H1 (cell line): ENCODE measurements around the gene RPL6.

Experiments
- ASH2L ChIP-seq: fragments of 200-600, 300-600 bp; sonication (generic); IDR thresholded peaks from one replicate; pipeline ENCODE4 v1.7.1; 2017; ENCODE audit warnings: low read length
- CBX8 ChIP-seq: fragments of 300-800, 300-1000 bp; sonication (generic); IDR thresholded peaks from 2 replicates; pipeline ENCODE4 v1.7.1; 2016; ENCODE audit warnings: low read depth, low read length, borderline replicate concordance
- CEBPB ChIP-seq: IDR thresholded peaks from 2 replicates; pipeline ENCODE4 v1.6.1; 2012; ENCODE audit warnings: low read depth, low read length
- CHD2 ChIP-seq: IDR thresholded peaks from 2 replicates; pipeline ENCODE4 v1.6.1; 2012; ENCODE audit warnings: low read length, improper control_type of control experiment
- MAFK ChIP-seq: IDR thresholded peaks from 2 replicates; pipeline ENCODE4 v1.6.1; 2012; ENCODE audit warnings: low read depth, mild to moderate bottlenecking, improper control_type of control experiment, low read length
- POLR2A ChIP-seq, 2 experiments: IDR thresholded peaks; 1 replicate in 1 of 2; 2 replicates in 1 of 2; pipeline ENCODE4 v1.6.1; 2011; ENCODE audit warnings: low read depth in 2 of 2, low read length in 2 of 2, mild to moderate bottlenecking in 2 of 2; ENCODE audit errors: control extremely low read depth in 1 of 2
- RNF2 ChIP-seq: fragments of 200-900, 300-1000 bp; sonication (generic); IDR thresholded peaks from 2 replicates; pipeline ENCODE4 v1.7.1; 2016; ENCODE audit warnings: borderline replicate concordance, low read depth, mild to moderate bottlenecking, antibody characterized with exemption, low read length; ENCODE audit not compliant: poor library complexity, severe bottlenecking; ENCODE audit errors: missing control alignments
- RXRA ChIP-seq: IDR thresholded peaks from 2 replicates; pipeline ENCODE4 v1.6.1; 2011; ENCODE audit warnings: low read depth, mild to moderate bottlenecking, low read length, moderate library complexity; ENCODE audit not compliant: insufficient read depth
- SIX5 ChIP-seq: IDR thresholded peaks from 2 replicates; pipeline ENCODE4 v1.6.1; 2011; ENCODE audit warnings: mild to moderate bottlenecking, low read depth, low read length
- SP1 ChIP-seq: IDR thresholded peaks from 2 replicates; pipeline ENCODE4 v1.6.1; 2011; ENCODE audit warnings: low read depth, low read length
- TF ChIP-seq, protein P1 (sequence below), 3 experiments: IDR thresholded peaks; 1 replicate in 2 of 3; 2 replicates in 1 of 3; pipeline versions ENCODE4 v1.5.1 to v1.6.1; 2011; ENCODE audit warnings: low read length in 3 of 3, mild to moderate bottlenecking in 3 of 3, inconsistent platforms in 2 of 3, low read depth in 1 of 3, moderate library complexity in 1 of 3; ENCODE audit not compliant: insufficient read depth in 1 of 3; ENCODE audit errors: control extremely low read depth in 1 of 3

DNA sequence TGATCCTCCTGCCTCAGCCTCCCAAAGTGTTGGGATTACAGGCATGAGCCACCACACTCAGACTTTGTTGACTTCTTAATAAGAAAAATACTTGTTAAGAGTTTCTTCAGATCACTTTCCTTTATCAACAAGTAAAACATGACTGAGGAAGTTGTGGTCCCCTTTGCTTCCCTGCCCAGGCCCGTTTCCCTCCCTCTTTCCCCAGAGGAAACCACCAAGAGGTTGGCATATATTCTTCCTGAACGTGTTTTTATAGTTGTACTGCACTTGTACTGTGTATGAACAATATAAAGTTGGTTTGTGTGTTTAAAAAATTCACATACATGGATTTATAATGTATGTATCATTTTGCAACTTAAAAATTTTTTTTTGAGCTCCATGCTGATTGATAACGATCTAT lies 37.7 kb upstream of the RPL6 start:
- TF ChIP-seq POLR2A (IDR thresholded peaks at IDR 0.05; ENCODE audit: control extremely low read depth in 1 of 2, low read depth in 2 of 2, low read length in 2 of 2) (no peak), RXRA (no peak), SIX5 (no peak), MAFK (no peak), RNF2 (no peak), CEBPB (no peak), CBX8 (no peak), ASH2L (no peak), SP1 (no peak), CHD2 (no peak)
- TF ChIP-seq, protein P1, sequence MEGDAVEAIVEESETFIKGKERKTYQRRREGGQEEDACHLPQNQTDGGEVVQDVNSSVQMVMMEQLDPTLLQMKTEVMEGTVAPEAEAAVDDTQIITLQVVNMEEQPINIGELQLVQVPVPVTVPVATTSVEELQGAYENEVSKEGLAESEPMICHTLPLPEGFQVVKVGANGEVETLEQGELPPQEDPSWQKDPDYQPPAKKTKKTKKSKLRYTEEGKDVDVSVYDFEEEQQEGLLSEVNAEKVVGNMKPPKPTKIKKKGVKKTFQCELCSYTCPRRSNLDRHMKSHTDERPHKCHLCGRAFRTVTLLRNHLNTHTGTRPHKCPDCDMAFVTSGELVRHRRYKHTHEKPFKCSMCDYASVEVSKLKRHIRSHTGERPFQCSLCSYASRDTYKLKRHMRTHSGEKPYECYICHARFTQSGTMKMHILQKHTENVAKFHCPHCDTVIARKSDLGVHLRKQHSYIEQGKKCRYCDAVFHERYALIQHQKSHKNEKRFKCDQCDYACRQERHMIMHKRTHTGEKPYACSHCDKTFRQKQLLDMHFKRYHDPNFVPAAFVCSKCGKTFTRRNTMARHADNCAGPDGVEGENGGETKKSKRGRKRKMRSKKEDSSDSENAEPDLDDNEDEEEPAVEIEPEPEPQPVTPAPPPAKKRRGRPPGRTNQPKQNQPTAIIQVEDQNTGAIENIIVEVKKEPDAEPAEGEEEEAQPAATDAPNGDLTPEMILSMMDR (IDR thresholded peaks at IDR 0.05; ENCODE audit: control extremely low read depth in 1 of 3, insufficient read depth in 1 of 3, low read depth in 1 of 3, low read length in 3 of 3), result no peak
